GM21390 (cell line): Measurements from ENCODE around the gene RFC2.

Experiments
- ATAC-seq: cut with Tn5 transposase; IDR thresholded peaks from one replicate; pipeline ENCODE4 v1.9.1; 2021; ENCODE audit not compliant: unreplicated experiment

The RFC2 gene

GRCh38 chr7:74194686-74195085, 59.5 kb downstream of the RFC2 start:
- ATAC-seq: no peak

- no peak for ATAC-seq
Measured at GRCh38 chr7:74193913-74194312, 60.3 kb downstream of the RFC2 start.

DNA sequence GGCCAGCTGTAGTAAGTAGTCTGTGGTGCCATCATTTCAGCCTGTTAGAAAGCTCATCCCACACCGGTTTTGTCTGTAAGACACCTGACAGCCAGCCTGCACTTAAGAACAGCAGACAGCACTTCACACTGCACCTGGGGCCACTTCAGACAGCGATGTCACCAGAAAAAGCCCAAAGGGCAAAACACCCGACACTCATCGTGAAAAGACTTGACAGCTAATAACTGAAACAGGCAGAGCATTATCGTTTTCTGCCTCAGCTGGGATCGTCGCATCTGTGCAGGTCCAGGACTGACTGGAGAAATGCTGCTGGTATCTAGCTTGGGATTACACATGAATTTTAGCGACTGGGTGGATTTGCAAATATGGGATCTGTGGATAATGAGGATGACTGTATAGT, 61.1 kb downstream of the RFC2 start:
- no peak for ATAC-seq

GRCh38 chr7:74191231-74191630, 63.0 kb downstream of the RFC2 start:
- no peak for ATAC-seq

- ATAC-seq: no peak
Measured at GRCh38 chr7:74190259-74190658, 63.9 kb downstream of the RFC2 start.

DNA sequence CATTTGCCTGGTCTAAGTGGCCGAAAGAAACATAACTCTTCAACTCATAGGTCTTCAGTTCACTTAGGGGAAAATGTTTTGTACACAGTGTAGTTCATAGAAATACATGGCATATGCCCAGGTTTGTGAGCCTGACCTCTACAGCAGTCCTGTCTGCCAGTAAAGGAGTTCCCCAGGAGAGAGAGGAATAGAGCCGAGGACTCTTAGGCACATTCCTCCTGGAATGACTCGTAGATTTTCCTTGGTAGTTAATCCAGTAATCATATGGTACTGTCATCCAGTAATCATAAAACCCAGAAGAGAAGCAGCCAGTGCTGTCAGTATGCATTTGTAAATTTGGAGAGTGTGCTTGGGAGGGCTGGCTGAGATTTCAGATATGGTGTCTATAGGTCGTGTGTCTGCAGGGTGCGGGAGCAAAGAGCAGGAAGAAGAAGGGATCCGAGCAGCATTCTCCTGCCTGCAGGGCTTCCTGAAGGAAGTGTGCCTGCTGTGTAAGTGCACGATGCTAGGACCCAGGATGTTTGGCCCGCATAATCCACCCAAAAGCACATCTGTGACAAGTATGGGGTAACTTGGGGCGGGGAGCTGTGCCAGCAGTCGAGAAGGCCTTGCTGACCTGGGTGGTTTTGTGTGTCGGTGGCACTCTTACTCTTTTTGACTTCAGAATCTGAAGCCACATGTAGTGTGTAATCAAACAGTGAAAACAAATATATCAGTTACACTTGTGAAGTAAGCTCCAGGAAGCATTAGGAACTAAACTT, 66.1 kb downstream of the RFC2 start:
- ATAC-seq: no peak

DNA sequence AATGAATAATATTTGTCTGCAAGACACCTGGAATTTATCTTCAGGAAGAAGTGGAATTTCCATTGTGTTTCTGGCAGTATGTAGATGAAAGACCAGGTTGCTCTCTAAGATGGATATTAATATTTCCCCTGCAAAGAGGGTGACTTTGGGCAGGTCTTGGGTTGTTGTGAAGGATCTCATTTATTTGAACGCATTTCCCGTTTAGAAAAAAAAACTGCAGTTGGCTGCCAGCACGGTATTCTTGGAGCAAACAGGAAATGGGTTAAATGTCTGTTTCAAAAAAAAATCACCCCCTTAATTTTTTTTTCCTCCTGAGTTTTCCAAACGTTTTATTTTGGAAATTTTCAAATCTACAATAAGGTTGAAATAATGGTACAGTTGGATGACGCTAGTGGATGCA, 68.6 kb downstream of the RFC2 start:
- no peak for ATAC-seq

GRCh38 chr7:74185016-74185415, 69.2 kb downstream of the RFC2 start:
- no peak for ATAC-seq

DNA sequence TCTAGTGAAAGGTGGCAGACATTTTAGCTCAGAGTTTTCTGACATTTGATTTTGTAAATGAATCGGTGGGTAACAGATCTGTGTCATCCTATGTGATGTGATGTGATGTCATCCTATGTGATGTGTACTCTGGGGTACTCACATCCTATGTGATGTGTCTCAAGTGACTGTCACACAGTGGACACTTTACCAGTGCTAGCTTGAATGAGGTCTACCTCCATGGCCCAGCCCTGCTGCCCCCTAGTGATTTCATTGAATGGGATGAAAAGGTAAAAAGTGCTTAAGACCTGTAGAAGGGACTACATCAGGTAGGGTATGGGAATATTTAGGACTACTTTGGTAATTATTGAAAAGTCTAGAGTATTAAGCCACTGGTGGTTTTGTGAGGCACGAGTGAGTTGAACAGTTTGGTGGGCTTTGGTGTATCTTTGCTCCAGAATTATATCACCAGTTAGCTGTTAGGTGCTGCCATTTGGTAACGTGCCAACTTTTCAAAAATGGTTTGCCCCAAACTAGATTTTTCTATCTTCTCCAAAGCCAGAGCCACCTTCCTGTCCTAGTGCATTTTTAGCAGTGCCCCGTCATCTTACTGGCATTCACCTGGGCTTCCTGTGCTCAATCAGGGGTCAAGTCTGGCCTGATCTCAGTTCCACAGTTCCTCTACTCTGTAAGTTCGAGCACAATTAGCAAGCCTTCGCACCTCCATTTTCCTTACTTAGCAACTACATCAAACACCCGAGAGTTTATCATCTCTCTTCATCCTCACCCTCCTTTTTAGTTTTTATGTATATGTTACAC, 70.3 kb downstream of the RFC2 start:
- ATAC-seq: no peak

DNA sequence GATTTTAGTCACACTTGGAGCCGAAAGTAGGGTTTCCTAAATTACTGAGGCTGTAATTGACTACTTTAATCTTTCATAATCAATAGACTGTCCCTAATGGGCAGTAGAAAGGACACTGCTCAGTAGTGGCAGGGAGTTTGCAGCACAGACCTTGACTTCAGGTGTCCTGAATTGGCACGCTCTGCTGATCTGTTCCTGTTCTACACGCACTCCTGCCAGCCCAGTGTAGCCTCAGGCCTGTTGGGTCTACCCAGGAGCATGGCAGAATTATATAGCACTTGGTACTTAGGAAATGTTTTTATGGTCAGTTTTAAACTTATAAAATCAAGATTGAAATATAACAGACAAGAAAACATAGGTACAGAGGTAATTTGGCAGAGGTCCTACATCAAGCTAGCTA, 71.1 kb downstream of the RFC2 start:
- ATAC-seq: no peak

DNA sequence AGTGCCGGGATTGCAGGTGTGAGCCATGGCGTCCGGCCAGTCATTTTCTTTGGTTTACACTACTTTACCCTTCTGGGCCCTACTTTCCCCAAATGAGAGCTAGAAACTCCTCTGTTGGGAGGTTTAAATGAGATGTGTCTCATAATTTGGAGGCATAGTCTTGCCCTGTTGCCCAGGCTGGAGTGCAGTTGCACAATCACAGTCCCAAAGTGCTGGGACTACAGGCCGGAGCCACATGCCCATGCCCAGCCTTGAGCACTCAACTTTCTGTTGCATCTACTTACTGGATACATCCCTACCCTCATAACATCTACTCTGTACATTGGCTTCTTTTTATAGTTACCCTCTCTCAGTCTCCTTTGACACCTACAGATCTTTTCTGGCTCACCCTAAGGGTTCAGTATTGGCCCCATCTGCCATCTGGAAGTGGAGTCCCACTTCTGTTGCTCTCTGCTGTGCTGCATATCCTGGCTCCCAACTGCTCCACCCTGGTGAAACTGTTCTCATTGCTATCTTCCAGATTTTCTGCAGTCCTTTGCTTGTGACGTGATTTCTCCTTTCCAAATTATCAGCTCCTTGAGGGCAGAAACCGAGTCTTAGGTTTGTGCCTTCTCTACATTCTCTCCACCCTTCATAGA, 71.6 kb downstream of the RFC2 start:
- no peak for ATAC-seq

GRCh38 chr7:74181821-74182220, 72.4 kb downstream of the RFC2 start:
- ATAC-seq: no peak
